Nephron progenitor cell (in vitro differentiated cells): ENCODE data around the gene VEGFA.
A peak's percentile ranks its signal among the peaks of the same experiment; 100 is the strongest.

ENCODE experiments used
- DNase-seq: peaks from one replicate; pipeline ENCODE4 v3.0.0; 2021
- H3K27ac Mint-ChIP-seq: 2 replicates; pipeline ENCODE4 v1.8.0; 2021; ENCODE audit warnings: mild to moderate bottlenecking, moderate library complexity, mixed read lengths
- H3K27me3 Mint-ChIP-seq: 2 replicates; pipeline ENCODE4 v1.8.0; 2021; ENCODE audit warnings: mild to moderate bottlenecking, low read depth, mixed read lengths; ENCODE audit not compliant: poor library complexity
- H3K36me3 Mint-ChIP-seq: 2 replicates; pipeline ENCODE4 v1.8.0; 2021; ENCODE audit warnings: low read depth, mixed read lengths
- H3K4me1 Mint-ChIP-seq: 2 replicates; pipeline ENCODE4 v1.8.0; 2021; ENCODE audit warnings: mixed read lengths
- H3K4me3 Mint-ChIP-seq: 2 replicates; pipeline ENCODE4 v1.8.0; 2021; ENCODE audit warnings: mild to moderate bottlenecking, moderate library complexity, mixed read lengths
- H3K9me3 Mint-ChIP-seq: 2 replicates; pipeline ENCODE4 v1.8.0; 2021; ENCODE audit warnings: mild to moderate bottlenecking, moderate library complexity, mixed read lengths
- CTCF ChIP-seq: fragments of 200-600 bp; sonication (generic); IDR thresholded peaks from 2 replicates; pipeline ENCODE4 v1.5.0; 2021; ENCODE audit warnings: antibody characterized with exemption

VEGFA gene

GRCh38 chr6:43758617-43759050, 11.4 kb upstream of the VEGFA start:
- Mint-ChIP-seq H3K27ac (no peak overlapping the region), H3K4me1 (peaks cover 38% of the 10 kb centered on the region), H3K36me3 (no peaks in the 10 kb centered on the region), H3K4me3 (no peak overlapping the region), H3K27me3 (peaks cover 20% of the 10 kb centered on the region), H3K9me3 (peaks cover under 1% of the 10 kb centered on the region)
- DNase-seq, result peak; percentile 63
- TF ChIP-seq CTCF, result peak; percentile 65

DNA sequence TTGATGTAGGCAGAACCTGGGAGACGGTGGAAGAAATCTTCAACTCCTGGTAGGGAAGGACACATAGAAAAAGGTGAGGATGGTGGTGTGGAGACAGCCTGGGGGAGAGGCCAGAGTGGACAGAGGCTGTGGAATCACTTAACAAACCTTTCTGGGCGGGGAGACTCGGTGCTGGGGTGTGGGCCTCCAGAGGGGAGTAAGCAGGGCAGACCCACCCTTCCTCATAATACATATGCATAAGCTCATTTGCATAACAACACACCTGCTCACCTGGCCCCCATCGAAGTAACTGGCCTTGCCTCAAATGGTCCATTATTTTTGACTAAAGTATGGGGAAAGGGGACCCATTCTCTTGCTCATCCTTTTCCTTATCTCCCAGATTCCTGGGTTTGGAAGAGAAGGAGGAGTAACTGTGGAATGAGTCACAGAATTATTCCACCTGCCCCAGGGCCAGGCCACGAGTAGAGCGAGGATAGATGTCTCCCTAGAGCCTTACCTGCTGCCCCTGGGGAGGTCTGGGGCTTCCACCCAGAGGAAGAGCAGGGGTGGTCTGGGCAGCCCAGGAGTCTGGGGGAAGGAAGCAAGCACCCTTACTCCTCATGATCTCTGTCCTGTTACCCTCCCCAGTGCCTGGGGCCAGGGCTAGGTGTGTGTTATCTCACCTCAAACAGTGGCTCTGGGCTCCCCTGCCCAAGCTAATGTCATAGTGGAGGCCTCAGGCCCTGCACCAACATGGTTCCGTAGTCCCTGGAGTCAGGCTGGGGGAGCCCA, 10.7 kb upstream of the VEGFA start:
- no peaks in the 10 kb centered on the region for H3K9me3 Mint-ChIP-seq
- no peak overlapping the region for H3K4me3 Mint-ChIP-seq

GRCh38 chr6:43759907-43760206, 10.2 kb upstream of the VEGFA start:
- H3K27me3 Mint-ChIP-seq, result peaks cover 18% of the 10 kb centered on the region
- peaks cover 47% of the 10 kb centered on the region for H3K4me1 Mint-ChIP-seq
- no peak for TF ChIP-seq CTCF
- no peaks in the 10 kb centered on the region for H3K9me3 Mint-ChIP-seq
- H3K4me3 Mint-ChIP-seq, result no peak overlapping the region
- H3K27ac Mint-ChIP-seq, result no peak overlapping the region
- no peak for DNase-seq
- H3K36me3 Mint-ChIP-seq, result no peaks in the 10 kb centered on the region

More for the DNA sequence above, 10.7 kb upstream of the VEGFA start:
- Mint-ChIP-seq H3K27me3 (peaks cover 18% of the 10 kb centered on the region), H3K36me3 (no peaks in the 10 kb centered on the region), H3K27ac (no peak overlapping the region), H3K4me1 (peaks cover 43% of the 10 kb centered on the region)
- no peak for TF ChIP-seq CTCF
- DNase-seq, result no peak

DNA sequence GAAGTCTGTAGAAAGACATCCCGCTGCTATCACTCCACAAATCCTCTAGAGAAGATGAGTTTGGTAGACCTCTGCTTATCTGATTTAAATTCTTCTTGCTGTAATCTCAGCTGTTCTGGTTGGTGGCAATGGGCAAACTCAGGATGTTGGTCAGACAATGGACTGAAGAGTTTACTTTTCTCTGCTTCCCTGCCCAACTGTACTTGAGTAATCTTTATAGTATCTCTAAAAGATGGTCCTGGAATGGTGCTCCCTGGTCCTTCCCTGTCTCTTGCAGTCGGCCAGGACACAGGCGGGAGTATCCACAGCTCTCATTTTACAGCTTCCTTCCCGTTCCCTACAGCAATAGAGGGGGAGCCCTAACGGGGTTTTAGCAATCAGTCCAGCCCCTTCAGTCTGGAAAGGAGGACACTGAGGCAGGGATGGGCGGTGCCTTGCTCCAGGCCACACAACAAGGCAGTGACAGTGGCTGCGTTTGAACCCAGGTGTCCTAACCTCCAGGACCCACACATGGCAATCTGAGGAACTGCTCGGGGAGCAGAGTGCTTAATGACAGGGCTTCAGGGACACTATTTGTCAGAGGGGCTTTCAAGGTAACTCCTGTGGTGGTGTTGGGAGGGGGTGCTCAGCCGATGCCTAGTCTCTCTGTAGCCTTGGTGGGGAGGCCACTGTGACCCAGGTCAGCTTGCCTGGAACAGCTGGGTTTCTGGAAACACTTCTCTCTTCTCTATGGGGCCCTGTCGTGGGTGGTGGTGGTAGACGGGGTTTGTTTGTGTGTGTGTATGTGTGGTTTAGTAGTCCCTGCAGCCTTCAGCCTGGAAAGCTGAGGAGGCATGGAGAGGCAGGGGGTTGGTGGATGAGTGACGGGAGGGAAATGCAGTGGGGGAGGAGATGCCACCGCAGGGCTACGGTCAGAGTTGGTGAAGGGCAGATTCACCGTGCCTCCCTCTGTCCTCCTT, 9.5 kb upstream of the VEGFA start:
- H3K9me3 Mint-ChIP-seq, result no peaks in the 10 kb centered on the region
- no peaks in the 10 kb centered on the region for H3K36me3 Mint-ChIP-seq
- peak overlapping the region; percentile 5 for H3K4me3 Mint-ChIP-seq

GRCh38 chr6:43761666-43762409, 8.2 kb upstream of the VEGFA start:
- Mint-ChIP-seq H3K36me3 (no peaks in the 10 kb centered on the region), H3K9me3 (no peaks in the 10 kb centered on the region), H3K4me3 (no peak overlapping the region), H3K4me1 (peaks cover 66% of the 10 kb centered on the region), H3K27ac (no peak overlapping the region), H3K27me3 (peaks cover 15% of the 10 kb centered on the region)
- DNase-seq, result no peak
- TF ChIP-seq CTCF, result no peak

More for the DNA sequence above, 9.5 kb upstream of the VEGFA start:
- DNase-seq, result no peak
- peaks cover 54% of the 10 kb centered on the region for H3K4me1 Mint-ChIP-seq
- TF ChIP-seq CTCF, result no peak
- H3K27ac Mint-ChIP-seq, result peak overlapping the region; percentile 47
- peaks cover 18% of the 10 kb centered on the region for H3K27me3 Mint-ChIP-seq
